Motor neuron (in vitro differentiated cells): Measurements from ENCODE around the gene ZNF652. TPM values are rescaled to one million over a fixed set of nuclear protein-coding genes. Genes with fewer than 3 reads are reported as not detected.

Experiments used
- ATAC-seq, 8 experiments: fragments of 200-7000 bp; cut with Tn5 transposase; replicated peaks in 6 of 8; 2 replicates each; pipeline ENCODE4 v1.8.0; 2021; ENCODE audit warnings: mild to moderate bottlenecking in 8 of 8, moderate library complexity in 8 of 8
- H3K27ac ChIP-seq, 2 donors: fragments of 250-450 bp; sonication (Bioruptor Pico); 2 replicates each; pipeline ENCODE4 v1.9.0; 2021; ENCODE audit warnings: antibody characterized with exemption in 2 of 2, mild to moderate bottlenecking in 2 of 2, moderate library complexity in 1 of 2
- H3K4me1 ChIP-seq, 2 donors: fragments of 250-450 bp; sonication (Bioruptor Pico); replicated peaks in 1 of 2; 2 replicates each; pipeline ENCODE4 v1.6.1; 2021; ENCODE audit warnings: antibody characterized with exemption in 2 of 2, mild to moderate bottlenecking in 2 of 2, moderate library complexity in 1 of 2
- H3K4me3 ChIP-seq, 5 donors: fragments of 250-450 bp; sonication (Bioruptor Pico); 2 replicates each; pipeline ENCODE4 v1.9.0; 2021; ENCODE audit warnings: antibody characterized with exemption in 5 of 5, mild to moderate bottlenecking in 5 of 5, moderate library complexity in 4 of 5
- WGBS, 10 experiments: fragments of 450-650 bp; shearing (Covaris generic); methylation state at CpG; one replicate each; pipeline ENCODE4 v1.0.0; 2022; 5-methylcytosine and 5-hydroxymethylcytosine counted together
- in situ Hi-C, 9 experiments: fragments of 400-800 bp; cut with MboI; loops; one replicate each; pipeline ENCODE4 v1.15.0; 2021; ENCODE audit warnings: low sequenced_read_pairs in 9 of 9, low pct_unique_long_range_greater_than_20kb in 2 of 9; ENCODE audit not compliant: unreplicated experiment in 9 of 9
- total RNA-seq, 8 experiments: library from RNA; unstranded; fragments of 300-600 nt; gene quantifications; 2 replicates each; pipeline versions ENCODE4 v1.2.3 to v1.2.4, GENCODE V29; 2022

Gene ZNF652
- total RNA-seq, 8 experiments from 2014 or later: 18.5 to 39.5 (median 30.9) TPM

DNA sequence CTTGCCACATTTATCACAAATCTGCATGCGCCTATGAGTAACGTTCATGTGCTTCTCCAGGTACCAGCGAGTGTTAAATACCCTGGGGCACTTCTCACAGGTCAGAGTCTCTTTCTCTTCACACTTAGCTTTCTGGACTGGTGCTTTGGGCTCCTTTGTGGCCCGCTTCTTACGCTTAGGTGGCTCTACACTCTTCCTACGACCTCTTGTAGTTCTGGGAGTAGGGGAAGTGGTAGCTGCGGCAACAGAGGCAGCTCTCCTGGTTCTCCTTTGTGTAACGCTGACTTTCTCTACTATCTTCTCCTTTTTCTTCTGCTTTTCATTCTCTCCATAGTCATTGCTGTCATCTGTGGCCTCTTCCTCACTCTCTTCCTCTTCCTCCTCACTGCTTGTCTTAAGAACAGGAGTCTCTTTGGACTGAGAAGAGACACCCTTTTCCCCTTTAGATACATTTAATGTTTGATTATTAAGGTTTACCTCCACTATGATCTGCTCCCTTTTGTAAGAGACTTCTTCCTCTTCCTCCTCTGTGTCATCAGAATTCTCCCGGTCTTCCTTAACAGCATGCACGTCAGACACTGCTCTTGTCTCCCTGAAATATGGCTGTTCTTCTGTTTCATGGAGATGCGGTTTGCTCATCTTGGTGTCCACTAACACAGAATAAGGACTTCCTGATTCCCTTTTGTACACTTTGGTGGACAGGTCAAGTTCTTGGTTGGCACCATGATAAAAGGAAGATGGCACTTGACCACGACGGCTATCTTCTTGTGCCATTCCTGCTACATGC lies 45.0 kb downstream of the ZNF652 start:
- Histone ChIP-seq H3K4me1 (peaks cover 0 to 3% of the 10 kb centered on the region in 2 donors), H3K27ac (no peak overlapping the region), H3K4me3 (no peak overlapping the region)
- no peak for ATAC-seq
- WGBS, 10 experiments: 64 to 100% (median 90%) methylated on average over 1 to 11 of the region's 13 CpGs
- in situ Hi-C loops: loop anchor here in 4 of 9 experiments (10.0 to 25.0 kb wide), 2 partner anchors 78 to 245 kb away; no protein-coding TSS in a partner anchor

DNA sequence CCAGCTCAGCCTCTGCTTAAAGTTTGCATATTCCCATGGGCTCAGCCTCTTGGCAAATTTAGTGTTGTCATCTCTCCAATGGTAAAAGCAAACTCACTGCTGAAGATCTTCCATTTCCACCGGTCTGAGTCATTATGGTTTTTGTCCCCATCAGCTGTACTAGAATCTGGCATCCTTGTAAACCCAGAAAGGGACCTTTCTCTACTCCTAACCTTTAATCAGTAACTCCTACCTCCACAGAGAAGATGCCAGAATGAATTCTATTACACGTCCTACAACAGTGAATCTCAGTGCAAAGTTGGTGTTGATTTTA lies 45.8 kb downstream of the ZNF652 start:
- H3K27ac ChIP-seq: no peak overlapping the region
- in situ Hi-C loops: loop anchor here in 4 of 9 experiments (10.0 to 25.0 kb wide), 2 partner anchors 79 to 246 kb away; no protein-coding TSS in a partner anchor
- 28 to 100% (median 78%) methylated on average over 1 to 2 of the region's 2 CpGs; no CpG with 5 or more reads in 5 of the 10 experiments for WGBS, 10 experiments
- no peak for ATAC-seq
- peaks cover 0 to 3% of the 10 kb centered on the region in 2 donors for H3K4me1 ChIP-seq
- H3K4me3 ChIP-seq: no peak overlapping the region

GRCh38 chr17:49315551-49316257 lies 46.3 kb downstream of the ZNF652 start:
- H3K4me1 ChIP-seq: peaks cover 0 to 3% of the 10 kb centered on the region in 2 donors
- H3K4me3 ChIP-seq: no peak overlapping the region
- 3 to 55% (median 21%) methylated on average over 1 to 9 of the region's 9 CpGs for WGBS, 10 experiments
- in situ Hi-C loops: loop anchor here in 4 of 9 experiments (10.0 to 25.0 kb wide), 2 partner anchors 79 to 247 kb away; no protein-coding TSS in a partner anchor
- H3K27ac ChIP-seq: no peak overlapping the region
- peak; percentile 61 to 100 (median 89) for ATAC-seq

DNA sequence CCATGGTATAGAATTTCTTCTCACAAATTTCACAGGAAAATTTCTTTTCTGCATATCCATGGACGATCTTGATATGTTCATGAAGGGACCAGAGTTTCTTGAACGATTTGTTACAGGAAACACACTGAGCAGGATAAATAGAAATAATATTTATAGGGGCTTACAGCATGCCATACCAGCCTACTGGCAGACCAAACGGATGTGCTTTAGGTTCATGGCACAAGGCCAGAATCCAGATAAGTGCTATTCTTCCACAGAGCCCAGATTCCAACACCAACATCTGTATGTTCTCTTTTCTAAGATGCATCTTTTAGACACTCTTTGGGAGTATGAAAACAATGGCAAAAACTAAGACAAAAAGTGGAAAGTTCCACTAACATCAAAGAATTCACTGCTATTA lies 49.3 kb downstream of the ZNF652 start:
- WGBS, 10 experiments: 79 to 100% (median 96%) methylated on average over 1 to 3 of the region's 3 CpGs
- no peak for ATAC-seq
- Histone ChIP-seq H3K4me3 (no peak overlapping the region), H3K27ac (no peak overlapping the region), H3K4me1 (peaks cover 0 to 3% of the 10 kb centered on the region in 2 donors)
- in situ Hi-C loops: loop anchor here in 4 of 9 experiments (10.0 to 25.0 kb wide), 2 partner anchors 82 to 250 kb away; no protein-coding TSS in a partner anchor

DNA sequence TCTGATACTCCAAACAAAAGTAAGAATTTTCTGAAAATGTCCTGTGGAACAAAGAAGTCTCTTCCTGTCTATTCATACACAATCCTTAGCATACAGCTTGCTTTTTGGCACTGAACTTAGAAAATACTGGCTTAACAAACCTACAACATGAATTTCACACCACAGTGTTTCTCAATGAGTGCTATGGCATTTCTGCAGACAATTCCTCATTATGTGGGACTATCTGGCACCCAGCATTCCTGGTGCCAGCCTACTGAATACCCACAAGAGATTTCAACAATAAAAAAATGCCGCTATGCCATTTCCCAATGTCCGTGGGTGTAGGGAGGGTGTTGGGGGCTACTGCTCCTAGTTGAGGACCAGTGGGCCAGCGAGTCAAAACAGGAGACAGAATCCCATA lies 62.1 kb downstream of the ZNF652 start:
- Histone ChIP-seq H3K4me1 (no peaks in the 10 kb centered on the region), H3K27ac (no peak overlapping the region), H3K4me3 (no peak overlapping the region)
- WGBS, 10 experiments: 80 to 100% (median 93%) methylated on average over 1 to 3 of the region's 3 CpGs; no CpG with 5 or more reads in 3 of the 10 experiments
- in situ Hi-C loops: loop anchor here in 1 of 9 experiments (25.0 kb wide), 1 partner anchor 262 kb away; no protein-coding TSS in a partner anchor
- ATAC-seq: no peak

DNA sequence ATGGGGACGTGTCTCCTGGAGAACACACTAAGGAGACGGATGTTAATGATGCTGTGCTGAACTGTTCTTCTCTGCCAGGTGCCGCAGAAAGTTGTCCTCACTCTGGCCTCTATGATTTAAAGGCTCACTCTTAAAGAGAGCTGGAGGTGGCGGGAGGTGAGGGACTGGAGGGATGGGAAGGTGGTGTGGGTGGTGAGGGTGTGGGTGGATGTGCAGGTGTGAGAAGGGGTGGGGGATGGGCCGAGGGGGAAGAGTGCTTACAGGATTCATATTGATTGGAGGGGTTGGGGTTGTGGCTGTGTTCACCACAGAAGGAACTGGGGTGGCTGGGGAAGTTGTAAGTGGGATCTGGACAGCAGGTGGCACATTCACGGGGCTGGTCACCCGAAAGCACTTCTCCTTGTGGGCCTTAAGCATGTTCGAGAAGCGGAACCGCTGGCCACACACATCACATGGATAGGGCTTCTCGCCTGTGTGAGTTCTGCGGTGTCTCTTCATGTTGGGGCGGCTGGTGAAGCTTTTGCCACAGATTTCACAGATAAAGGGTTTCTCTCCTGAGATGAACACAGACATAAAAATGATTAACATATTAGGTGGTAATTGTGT lies 63.6 kb downstream of the ZNF652 start:
- Histone ChIP-seq H3K4me3 (no peak overlapping the region), H3K4me1 (no peaks in the 10 kb centered on the region), H3K27ac (no peak overlapping the region)
- 85 to 100% (median 95%) methylated on average over 1 to 4 of the region's 13 CpGs; no CpG with 5 or more reads in 3 of the 10 experiments for WGBS, 10 experiments
- in situ Hi-C loops: no loop called here
- no peak for ATAC-seq

GRCh38 chr17:49297141-49297540 lies 64.9 kb downstream of the ZNF652 start:
- ATAC-seq: no peak
- H3K4me3 ChIP-seq: no peak overlapping the region
- 39 to 100% (median 81%) methylated on average over 1 to 3 of the region's 3 CpGs for WGBS, 10 experiments
- no peak overlapping the region for H3K27ac ChIP-seq
- in situ Hi-C loops: no loop called here
- H3K4me1 ChIP-seq: no peaks in the 10 kb centered on the region

- no peaks in the 10 kb centered on the region for H3K4me1 ChIP-seq
- in situ Hi-C loops: no loop called here
- no peak overlapping the region for H3K4me3 ChIP-seq
- H3K27ac ChIP-seq: no peak overlapping the region
- 60 to 100% (median 88%) methylated on average over 1 to 3 of the region's 3 CpGs for WGBS, 10 experiments
- no peak for ATAC-seq
Measured at GRCh38 chr17:49294122-49294521, 67.9 kb downstream of the ZNF652 start.

- Histone ChIP-seq H3K27ac (no peak overlapping the region), H3K4me1 (no peaks in the 10 kb centered on the region), H3K4me3 (no peak overlapping the region)
- ATAC-seq: no peak
- in situ Hi-C loops: no loop called here
Measured at GRCh38 chr17:49292901-49293300, 69.1 kb downstream of the ZNF652 start.

GRCh38 chr17:49291929-49292328 lies 70.1 kb downstream of the ZNF652 start:
- Histone ChIP-seq H3K4me1 (no peaks in the 10 kb centered on the region), H3K4me3 (no peak overlapping the region), H3K27ac (no peak overlapping the region)
- no peak for ATAC-seq
- in situ Hi-C loops: no loop called here

GRCh38 chr17:49290690-49291359 lies 71.2 kb downstream of the ZNF652 start:
- ATAC-seq: peak in 3 of 8 experiments; percentile 86 to 94 (median 87)
- H3K4me1 ChIP-seq: no peaks in the 10 kb centered on the region
- no peak overlapping the region for H3K27ac ChIP-seq
- in situ Hi-C loops: no loop called here
- H3K4me3 ChIP-seq: no peak overlapping the region
- 0 to 80% (median 46%) methylated on average over 1 to 4 of the region's 4 CpGs for WGBS, 10 experiments

- Histone ChIP-seq H3K4me1 (no peaks in the 10 kb centered on the region), H3K4me3 (no peak overlapping the region), H3K27ac (no peak overlapping the region)
- WGBS, 10 experiments: 40 to 75% (median 67%) methylated on average over 1 of the region's 1 CpG; no CpG with 5 or more reads in 7 of the 10 experiments
- in situ Hi-C loops: no loop called here
- ATAC-seq: peak in 5 of 8 experiments; percentile 35 to 80 (median 41)
Measured at GRCh38 chr17:49288388-49288787, 73.7 kb downstream of the ZNF652 start.

- 86 to 100% (median 93%) methylated on average over 1 to 6 of the region's 11 CpGs; no CpG with 5 or more reads in 5 of the 10 experiments for WGBS, 10 experiments
- ATAC-seq: no peak
- in situ Hi-C loops: no loop called here
Measured at GRCh38 chr17:49287481-49287880, 74.6 kb downstream of the ZNF652 start.

More at GRCh38 chr17:49287481-49287880, 74.6 kb downstream of the ZNF652 start:
- Histone ChIP-seq H3K4me1 (no peaks in the 10 kb centered on the region), H3K4me3 (no peak overlapping the region), H3K27ac (no peak overlapping the region)
